ENCODE data around the gene ZFP90.

GRCh38 chr16:68617734-68618133, 78.6 kb downstream of the ZFP90 start:
- TF ChIP-seq CTCF (IDR thresholded peaks at IDR 0.05): no peak
- no peak for TF ChIP-seq POLR2A (IDR thresholded peaks at IDR 0.05)
